ENCODE measurements around the gene COL25A1. TPM values are rescaled to one million over a fixed set of nuclear protein-coding genes. Genes with fewer than 3 reads are reported as not detected.

Gene COL25A1
- total RNA-seq, 1 experiment from 2014 or later: not detected

- Histone ChIP-seq H3K27me3 (ENCODE audit: control insufficient read depth, insufficient read depth, low read length) (no peaks in the 10 kb centered on the region), H3K9me3 (ENCODE audit: control insufficient read depth, insufficient read depth, low read depth, low read length) (no peaks in the 10 kb centered on the region), H3K27ac (ENCODE audit: low read length) (no peak overlapping the region), H3K4me3 (ENCODE audit: low read depth in 2 of 2, low read length in 2 of 2) (no peak overlapping the region), H3K4me1 (ENCODE audit: control insufficient read depth, insufficient read depth, low read length) (no peaks in the 10 kb centered on the region), H3K36me3 (ENCODE audit: control insufficient read depth, insufficient read depth, low read length) (no peaks in the 10 kb centered on the region)
- DNase-seq (ENCODE audit: low read depth, low spot score) (no peak), ATAC-seq (no peak)
- in situ Hi-C loops (cut with HindIII; ENCODE audit: low pct_unique_long_range_greater_than_20kb, low sequenced_read_pairs) (no loop called here), intact Hi-C loops (cut with micrococcal nuclease; ENCODE audit: unreplicated experiment) (no loop called here)
- no TSS peak for BruUV-seq (replicated peaks)
- POLR2A ChIA-PET: no interaction called here
- CTCF ChIA-PET: no interaction called here
- TF ChIP-seq SIN3A (IDR thresholded peaks at IDR 0.05; ENCODE audit: borderline replicate concordance, insufficient read depth, low read depth, low read length) (no peak), CTCF (IDR thresholded peaks at IDR 0.05) (no peak), POLR2AphosphoS5 (IDR thresholded peaks at IDR 0.05; ENCODE audit: low read depth, low read length) (no peak), REST (IDR thresholded peaks at IDR 0.05; ENCODE audit: insufficient read depth in 1 of 2, low read depth in 2 of 2, low read length in 1 of 2) (no peak), TCF7L2 (IDR thresholded peaks at IDR 0.05; ENCODE audit: low read depth, low read length) (no peak)
Measured at GRCh38 chr4:108980455-108981239, 321.8 kb downstream of the COL25A1 start.

- BruUV-seq (replicated peaks): no TSS peak
- in situ Hi-C loops (cut with HindIII; ENCODE audit: low pct_unique_long_range_greater_than_20kb, low sequenced_read_pairs) (no loop called here), intact Hi-C loops (cut with micrococcal nuclease; ENCODE audit: unreplicated experiment) (no loop called here)
- no peak for DNase-seq (ENCODE audit: low read depth, low spot score)
- Histone ChIP-seq H3K4me1 (ENCODE audit: control insufficient read depth, insufficient read depth, low read length) (no peaks in the 10 kb centered on the region), H3K9me3 (ENCODE audit: control insufficient read depth, insufficient read depth, low read depth, low read length) (no peaks in the 10 kb centered on the region), H3K27ac (ENCODE audit: low read length) (no peak overlapping the region), H3K27me3 (ENCODE audit: control insufficient read depth, insufficient read depth, low read length) (no peaks in the 10 kb centered on the region), H3K4me3 (ENCODE audit: low read depth in 2 of 2, low read length in 2 of 2) (no peak overlapping the region), H3K36me3 (ENCODE audit: control insufficient read depth, insufficient read depth, low read length) (no peaks in the 10 kb centered on the region)
- ChIA-PET POLR2A (no interaction called here), CTCF (no interaction called here)
- no peak for TF ChIP-seq REST (IDR thresholded peaks at IDR 0.05; ENCODE audit: insufficient read depth in 1 of 2, low read depth in 2 of 2, low read length in 1 of 2)
- TF ChIP-seq POLR2AphosphoS5 (IDR thresholded peaks at IDR 0.05; ENCODE audit: low read depth, low read length): no peak
- TF ChIP-seq TCF7L2 (IDR thresholded peaks at IDR 0.05; ENCODE audit: low read depth, low read length): no peak
- no peak for ATAC-seq
Measured at GRCh38 chr4:108979759-108980158, 322.7 kb downstream of the COL25A1 start.

Measured in Panc1 (cell line).